GM21447 (cell line): ENCODE data around the gene TSPAN14.
"Not testable (repeated sequence)": the region's sequence is repeated elsewhere in the genome, so short reads cannot be mapped to it uniquely, and the experiment has no call there.

Experiments
- ATAC-seq: cut with Tn5 transposase; IDR thresholded peaks from one replicate; pipeline ENCODE4 v1.9.1; 2021; ENCODE audit not compliant: unreplicated experiment

The TSPAN14 gene

DNA sequence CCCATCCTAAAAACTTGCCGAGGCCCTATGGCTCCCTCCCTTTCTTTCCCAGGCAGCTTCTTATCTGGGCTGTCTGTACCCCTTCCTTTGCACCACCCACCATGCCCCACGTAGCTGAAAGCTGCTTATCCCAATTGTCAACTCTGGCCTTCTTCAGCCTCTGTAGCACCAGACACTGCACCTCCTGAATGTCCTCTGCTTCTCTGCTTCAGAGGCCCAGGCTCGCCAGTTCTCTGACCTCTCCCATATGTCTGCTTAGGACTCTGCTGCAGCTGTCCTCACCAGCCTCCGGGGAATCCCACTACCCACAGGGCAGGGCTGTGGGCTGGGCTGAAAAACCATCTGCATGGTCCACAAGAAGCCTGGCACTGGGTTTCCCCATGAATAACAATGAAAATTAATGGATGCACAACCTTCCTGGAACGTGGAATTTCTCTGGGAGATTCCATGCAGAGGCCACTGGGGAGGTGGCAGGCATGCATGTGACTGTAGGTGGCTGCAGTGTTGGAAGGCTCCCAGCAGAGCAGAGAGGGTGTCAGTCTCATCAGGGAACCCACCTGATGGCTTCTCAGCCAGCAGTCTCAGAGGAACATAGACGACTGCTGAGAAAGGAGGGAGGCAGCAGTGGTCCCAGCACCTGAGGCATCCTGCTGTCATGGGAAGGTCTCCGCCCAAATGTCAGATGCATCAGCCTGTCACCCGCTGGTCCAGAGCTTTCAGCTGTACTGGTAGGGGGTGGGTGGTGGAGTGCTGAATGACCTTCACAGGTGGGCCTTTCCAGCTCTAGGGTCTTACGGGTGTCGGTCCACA lies 66.8 kb downstream of the TSPAN14 start:
- ATAC-seq = no peak

- no peak for ATAC-seq
These were observed 68.8 kb downstream of the TSPAN14 start for GRCh38 chr10:80522756-80523363.

GRCh38 chr10:80523773-80524172 lies 69.7 kb downstream of the TSPAN14 start:
- ATAC-seq = no peak

- ATAC-seq = no peak
These were observed 70.2 kb downstream of the TSPAN14 start for GRCh38 chr10:80524190-80524909.

- ATAC-seq = no peak
These were observed 72.1 kb downstream of the TSPAN14 start for GRCh38 chr10:80526218-80526617.

DNA sequence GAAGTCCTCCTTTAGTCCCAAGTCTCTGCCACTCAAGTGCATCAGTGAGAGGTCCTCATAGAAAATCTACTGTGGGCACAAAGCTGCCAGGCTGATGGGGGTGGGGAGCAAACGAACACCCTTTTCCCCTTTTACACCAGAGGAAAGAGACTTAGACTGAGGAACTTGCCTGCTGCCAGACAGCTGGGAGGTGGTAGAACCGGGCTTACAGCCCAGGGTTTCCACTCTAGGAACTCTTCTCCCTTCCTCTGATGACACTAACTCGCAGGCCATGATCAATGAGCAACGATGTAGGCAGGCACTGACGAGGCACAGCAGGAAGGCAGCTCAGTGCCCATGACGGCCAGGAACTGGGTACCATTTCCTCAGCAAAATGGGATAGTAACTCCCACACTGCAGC lies 72.6 kb downstream of the TSPAN14 start:
- no peak for ATAC-seq

GRCh38 chr10:80528185-80528700 lies 74.1 kb downstream of the TSPAN14 start:
- ATAC-seq = no peak

DNA sequence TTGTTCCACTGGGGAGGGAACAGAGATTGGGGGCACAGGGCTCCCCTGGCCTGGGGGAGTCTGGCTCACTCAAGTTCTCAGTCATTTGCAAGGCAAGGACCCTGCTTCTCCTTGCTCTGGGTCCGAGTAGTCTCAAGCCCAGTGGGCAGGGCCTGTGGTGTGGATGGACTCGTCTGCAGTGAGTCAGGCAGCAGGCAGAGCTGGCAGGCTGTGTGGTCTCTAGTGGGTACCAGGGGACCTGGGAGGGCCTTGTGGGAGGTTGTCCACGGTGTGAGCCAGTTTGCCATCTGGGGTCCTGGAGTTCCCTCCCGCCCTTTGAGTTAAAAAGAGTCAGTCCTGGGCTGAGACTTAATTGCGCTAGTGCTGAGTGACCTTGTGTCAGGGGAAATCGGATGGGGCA lies 74.8 kb downstream of the TSPAN14 start:
- no peak for ATAC-seq

GRCh38 chr10:80529604-80530003 lies 75.5 kb downstream of the TSPAN14 start:
- no peak for ATAC-seq

DNA sequence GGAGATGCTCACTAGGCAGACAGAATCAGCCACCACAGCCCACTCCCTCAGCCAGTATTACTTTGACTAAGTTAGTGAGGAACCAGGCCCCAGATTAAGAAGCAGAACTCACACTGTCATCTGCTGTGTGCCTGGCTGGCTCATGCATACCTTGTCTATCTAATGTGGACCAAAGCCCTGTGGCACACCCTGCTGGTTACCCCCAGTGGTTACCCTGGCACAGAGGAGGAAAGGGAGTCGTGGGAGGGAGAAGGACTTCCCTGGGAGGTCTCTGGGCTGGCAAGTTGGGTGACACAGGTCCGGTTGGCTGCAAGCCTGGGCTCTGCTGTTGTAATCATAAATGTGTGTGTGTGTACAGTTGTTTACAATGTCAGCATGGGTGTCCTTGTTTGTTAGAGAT lies 76.1 kb downstream of the TSPAN14 start:
- ATAC-seq = peak; percentile 50

DNA sequence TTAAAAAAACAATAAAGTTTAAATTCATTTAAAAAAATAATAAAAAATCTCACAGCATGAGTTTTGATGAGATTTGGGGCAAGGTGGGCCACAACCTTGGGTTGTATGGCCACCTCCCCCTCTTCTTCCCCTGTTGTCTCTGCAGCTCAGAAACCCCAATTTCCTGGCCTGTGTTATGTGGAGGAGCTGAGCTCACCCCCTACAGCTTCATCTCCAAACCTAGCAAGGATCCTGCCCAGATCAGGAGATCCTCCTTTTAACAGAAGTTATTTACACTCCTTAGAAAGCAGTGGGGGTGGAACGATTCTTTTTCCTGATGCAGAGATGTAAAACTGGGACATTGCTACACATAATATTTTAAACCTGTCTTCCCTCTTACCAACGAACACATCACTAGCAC lies 76.7 kb downstream of the TSPAN14 start:
- ATAC-seq = no peak

- no peak for ATAC-seq
These were observed 78.5 kb downstream of the TSPAN14 start for GRCh38 chr10:80532571-80532970.

DNA sequence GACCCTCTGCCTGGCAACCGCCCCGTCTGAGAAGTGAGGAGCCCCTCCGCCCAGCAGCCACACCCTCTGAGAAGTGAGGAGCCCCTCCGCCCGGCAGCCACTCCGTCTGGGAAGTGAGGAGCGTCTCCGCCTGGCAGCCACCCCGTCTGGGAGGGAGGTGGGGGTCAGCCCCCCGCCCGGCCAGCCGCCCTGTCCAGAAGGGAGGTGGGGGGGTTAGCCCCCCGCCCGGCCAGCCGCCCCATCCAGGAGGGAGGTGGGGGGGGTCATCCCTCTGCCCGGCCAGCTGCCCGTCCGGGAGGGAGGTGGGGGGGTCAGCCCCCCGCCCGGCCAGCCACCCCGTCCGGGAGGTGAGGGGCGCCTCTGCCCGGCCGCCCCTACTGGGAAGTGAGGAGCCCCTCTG lies 79.9 kb downstream of the TSPAN14 start:
- not testable (repeated sequence) for ATAC-seq

- ATAC-seq = not testable (repeated sequence)
These were observed 80.5 kb downstream of the TSPAN14 start for GRCh38 chr10:80534646-80535045.

- ATAC-seq = peak; percentile 73
These were observed 81.7 kb downstream of the TSPAN14 start for GRCh38 chr10:80535671-80536360.

DNA sequence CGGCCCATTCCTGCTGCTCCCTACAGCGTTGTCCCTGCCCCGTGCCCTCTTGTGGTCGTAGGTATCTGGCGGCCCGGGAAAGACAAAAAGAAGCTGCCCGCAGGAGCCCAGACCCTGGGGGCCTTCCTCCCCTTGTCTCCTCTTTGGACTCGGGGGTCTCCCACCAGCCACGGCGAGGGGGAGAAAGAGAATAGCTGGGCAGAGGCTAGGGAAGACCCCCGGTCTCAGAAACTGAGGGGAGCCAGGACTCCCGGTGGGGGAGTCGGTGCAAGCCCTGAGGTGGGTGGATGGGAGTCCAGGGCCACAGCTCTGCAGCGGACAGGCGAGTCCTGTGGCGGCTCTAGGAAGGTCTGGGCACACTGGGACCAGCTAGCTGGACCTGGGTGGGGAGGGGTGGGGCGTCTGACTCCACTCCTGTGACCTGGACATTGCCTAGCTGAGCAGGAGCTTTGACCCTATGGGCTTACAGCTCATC lies 82.3 kb downstream of the TSPAN14 start:
- no peak for ATAC-seq

DNA sequence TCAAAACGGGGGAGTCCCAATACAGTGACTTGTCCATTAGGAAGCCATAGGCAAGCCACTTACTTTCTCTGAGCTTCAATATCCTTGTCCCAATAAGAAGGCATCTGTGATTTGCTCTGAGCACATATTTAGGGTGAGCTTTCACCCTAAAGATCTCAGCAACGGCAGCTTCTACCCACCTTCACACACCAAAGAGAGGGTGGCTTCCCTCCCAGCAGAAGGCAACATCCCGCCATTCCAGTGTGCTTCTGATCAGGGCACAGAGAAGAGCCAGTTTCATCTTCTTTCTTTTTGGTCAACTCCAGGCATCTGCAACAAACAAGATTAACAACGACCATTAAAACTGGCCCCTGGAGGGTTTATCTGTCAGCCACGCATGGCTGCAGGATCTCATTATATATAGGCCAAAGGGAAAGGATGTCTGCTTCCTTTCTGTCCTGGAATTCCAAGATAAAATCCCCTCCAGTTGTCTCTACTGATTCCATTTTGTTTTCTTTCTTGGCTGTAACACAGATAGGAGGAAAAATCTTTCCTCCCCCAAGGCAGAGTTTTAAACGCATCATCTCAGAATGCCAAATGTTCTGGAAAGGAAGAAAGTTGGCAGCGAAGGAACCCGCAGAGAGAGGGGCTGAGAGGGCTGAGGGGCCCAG lies 83.1 kb downstream of the TSPAN14 start:
- ATAC-seq = no peak

- ATAC-seq = no peak
These were observed 83.8 kb downstream of the TSPAN14 start, which contains the start of gene SH2D4B for GRCh38 chr10:80537736-80538480. Gene SH2D4B (plus strand): TSS chr10:80537902. CDS start chr10:80538332, 430 bp downstream.

GRCh38 chr10:80538481-80539185 lies 84.5 kb downstream of the TSPAN14 start:
- no peak for ATAC-seq
